Measurements from ENCODE around the gene ANXA9.

The ANXA9 gene

GRCh38 chr1:151003180-151003579, 21.1 kb downstream of the ANXA9 start:
- DNase-seq = no peak

DNA sequence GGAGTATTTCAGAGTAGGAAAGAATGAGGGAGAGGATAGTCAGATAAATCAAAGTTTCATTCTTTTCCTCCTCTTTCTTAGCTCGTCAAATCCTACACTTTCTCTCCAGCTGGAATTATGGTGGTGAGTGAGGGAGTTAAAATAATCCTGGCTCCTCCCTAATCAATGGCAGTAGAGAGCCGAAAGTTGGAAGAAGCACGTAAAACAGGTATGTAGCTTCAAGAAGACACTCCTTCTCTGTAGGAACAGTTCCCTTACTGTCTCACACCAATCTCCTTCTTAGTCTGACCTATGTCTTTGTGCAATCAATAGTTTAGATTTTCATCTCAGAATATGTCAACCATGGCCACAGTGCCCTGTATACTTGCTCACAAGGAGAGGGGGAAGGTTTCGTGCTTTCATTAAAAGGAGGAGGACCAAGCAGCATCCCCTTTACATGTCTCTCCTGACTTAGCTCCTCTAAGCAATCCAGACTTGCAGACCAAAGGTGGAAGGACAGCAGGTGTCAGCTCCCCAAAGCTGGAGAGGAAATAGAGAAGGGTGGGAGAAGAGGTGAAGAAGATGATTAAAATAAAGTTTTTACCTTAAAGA, 23.7 kb downstream of the ANXA9 start:
- DNase-seq = peak in 1 of 56 donors; percentile 29

DNA sequence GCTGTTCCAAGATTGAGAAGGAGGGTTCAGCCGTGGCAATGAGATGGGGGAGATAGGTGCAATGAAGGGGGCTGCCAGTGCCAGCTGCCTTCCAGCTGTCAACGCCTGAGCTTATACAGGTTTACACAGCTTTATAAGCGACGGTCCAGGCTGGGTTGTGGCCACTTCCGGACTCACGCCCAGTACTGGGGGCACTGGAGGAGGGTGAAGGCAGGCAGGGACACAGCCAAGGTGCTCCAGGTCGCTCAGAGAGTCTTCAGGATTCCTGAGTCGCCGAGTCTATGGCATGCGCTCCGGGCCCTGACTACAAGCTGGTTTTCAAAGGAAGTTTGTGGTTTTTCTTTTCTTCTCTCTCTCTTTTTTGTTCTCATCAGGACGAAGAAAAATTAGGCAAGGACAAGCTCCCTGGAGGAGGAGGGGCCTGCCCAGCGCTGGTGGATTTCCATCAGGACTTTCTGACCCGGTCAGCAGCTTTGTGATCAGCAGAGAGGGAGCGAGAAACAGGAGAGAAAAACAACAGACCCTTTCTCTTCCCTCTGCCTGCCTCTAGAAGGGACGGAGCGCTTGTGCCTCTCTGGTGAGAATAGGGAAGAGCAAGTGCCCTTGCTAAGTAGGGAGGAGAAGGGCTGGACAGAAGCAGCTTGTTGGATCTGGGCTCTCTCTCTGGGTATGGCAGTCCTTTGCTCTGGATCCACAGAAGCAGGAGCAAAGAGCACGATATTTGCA, 24.4 kb downstream of the ANXA9 start, which contains the start of gene MINDY1:
TSS of gene MINDY1 (minus strand) at position 576 of the 726 bp plus-strand sequence. CDS start 4,285 bp downstream, outside the sequence.
- DNase-seq = peak in 53 of 56 donors; percentile 17 to 91 (median 68)

- DNase-seq = no peak
Observed at GRCh38 chr1:151007853-151008243, 25.8 kb downstream of the ANXA9 start.

GRCh38 chr1:151008244-151009205, 26.4 kb downstream of the ANXA9 start, which contains the start of gene PRUNE1:
Gene PRUNE1, plus strand, starts transcription at chr1:151008449. Its CDS starts 184 bp downstream, at chr1:151008633.
- peak; percentile 46 to 97 (median 88) for DNase-seq

- no peak for DNase-seq
Observed at GRCh38 chr1:151009206-151009587, 27.1 kb downstream of the ANXA9 start.

DNA sequence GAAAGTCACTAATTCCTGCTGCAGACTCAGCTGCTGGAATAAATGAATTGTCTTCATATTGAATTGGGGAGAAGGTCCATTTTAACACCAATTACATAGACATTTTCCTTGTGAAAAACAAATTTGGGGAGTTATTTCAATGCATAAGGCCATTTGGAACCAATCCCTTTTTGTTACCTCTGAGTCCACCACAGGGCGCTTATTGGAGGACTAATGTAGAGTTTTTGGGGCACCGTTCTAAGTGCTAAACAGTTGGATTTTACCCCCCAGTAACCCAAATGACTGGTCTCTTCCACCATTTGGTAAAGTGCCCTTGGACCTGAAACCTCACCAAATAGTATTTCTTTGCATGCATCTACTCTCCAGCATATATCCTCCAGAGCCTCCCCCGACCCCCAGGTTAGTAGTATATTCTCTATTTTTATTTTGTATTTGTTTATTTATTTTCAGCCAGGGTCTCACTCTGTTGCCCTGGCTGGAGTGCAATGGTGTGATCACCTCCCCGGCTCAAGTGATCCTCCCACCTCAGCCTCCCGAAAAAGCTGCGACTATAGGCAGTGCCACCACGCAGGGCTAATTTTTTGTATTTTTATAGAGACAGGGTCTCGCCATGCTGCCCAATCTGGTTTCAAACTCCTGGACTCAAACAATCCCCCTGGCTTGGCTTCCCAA, 27.7 kb downstream of the ANXA9 start:
- DNase-seq = no peak

- no peak for DNase-seq
Observed at GRCh38 chr1:151010346-151010726, 28.2 kb downstream of the ANXA9 start.

- no peak for DNase-seq
Observed at GRCh38 chr1:151011154-151011850, 29.2 kb downstream of the ANXA9 start.

- DNase-seq = no peak
Observed at GRCh38 chr1:151012684-151013471, 30.8 kb downstream of the ANXA9 start.

DNA sequence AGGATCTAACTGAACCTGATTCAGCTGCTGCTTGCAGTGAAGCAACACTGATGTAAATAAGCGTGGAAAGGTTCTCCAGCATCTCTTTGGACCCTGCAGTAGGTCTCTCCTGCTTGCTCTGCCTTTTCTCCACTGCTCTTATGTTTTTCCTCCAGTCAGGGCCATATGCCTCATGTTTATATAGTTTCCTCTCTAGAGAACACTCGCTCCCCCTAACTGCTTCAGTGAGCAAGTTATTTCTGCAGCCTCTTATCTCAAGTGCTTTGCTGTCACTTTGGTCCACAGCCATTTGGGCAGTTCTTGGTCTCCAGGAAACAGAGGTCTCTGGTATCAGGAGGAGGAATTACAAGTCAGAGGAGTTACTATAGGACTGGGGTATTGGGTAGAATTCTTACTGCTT, 31.4 kb downstream of the ANXA9 start:
- no peak for DNase-seq

GRCh38 chr1:151024540-151025146, 42.6 kb downstream of the ANXA9 start:
- DNase-seq = peak in 54 of 56 donors; percentile 5 to 86 (median 56)

- no peak for DNase-seq
Observed at GRCh38 chr1:151026460-151026859, 44.4 kb downstream of the ANXA9 start.

DNA sequence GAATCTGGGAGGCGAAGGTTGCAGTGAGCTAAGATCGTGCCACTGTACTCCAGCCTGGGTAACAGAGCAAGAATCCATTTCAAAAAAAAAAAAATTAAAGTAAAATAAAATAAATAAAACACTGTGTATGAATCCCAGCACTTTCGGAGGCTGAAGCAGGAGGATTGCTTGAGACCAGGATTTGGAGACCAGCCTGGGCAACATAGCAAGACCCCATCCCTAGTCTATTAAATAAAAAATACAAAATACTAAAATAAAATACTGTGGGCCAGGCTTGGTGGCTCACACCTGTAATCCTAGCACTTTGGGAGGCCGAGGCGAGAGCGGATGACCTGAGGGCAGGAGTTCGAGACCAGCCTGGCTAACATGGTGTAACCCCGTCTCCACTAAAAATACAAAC, 50.1 kb downstream of the ANXA9 start:
- DNase-seq = no peak

DNA sequence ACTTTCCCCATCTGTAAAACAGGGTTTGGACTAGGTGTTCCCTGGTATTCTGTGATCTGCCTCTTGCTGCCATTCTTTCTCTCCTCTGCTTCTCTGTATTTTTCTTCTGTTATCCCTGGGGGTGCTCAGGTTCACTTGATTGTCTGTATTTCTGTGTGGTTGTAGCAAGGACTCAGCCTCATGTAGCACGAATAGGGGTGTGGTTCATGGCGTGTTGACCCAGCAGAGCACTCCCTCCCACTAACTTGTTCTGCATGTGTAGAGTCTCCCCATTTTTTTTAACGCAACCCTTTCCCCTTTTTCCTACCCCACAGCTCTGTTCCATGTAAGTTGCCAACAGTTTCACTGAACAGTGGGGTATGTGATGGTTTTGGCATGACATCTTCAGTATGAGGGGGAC, 53.1 kb downstream of the ANXA9 start:
- DNase-seq = no peak

DNA sequence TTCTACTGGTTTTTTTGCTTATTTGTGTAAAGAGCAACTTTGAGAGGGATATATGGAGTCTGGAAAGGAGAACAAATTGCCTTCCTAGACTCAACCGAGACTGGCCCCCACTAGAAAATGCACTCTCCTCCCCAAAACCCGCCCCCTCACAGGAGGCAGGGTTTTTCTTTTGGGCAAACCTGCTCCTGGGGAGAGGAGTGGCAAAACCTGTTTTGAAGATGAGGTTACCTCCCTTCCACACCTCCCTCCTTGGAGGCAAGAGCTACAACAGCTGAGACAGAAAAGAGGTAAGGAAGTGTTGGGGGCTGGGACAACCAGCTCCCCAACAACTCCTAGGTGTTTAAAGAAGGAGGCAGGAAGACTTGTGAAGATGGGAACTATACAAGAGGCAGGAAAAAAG, 54.3 kb downstream of the ANXA9 start, which contains the start of gene BNIPL:
TSS of gene BNIPL (plus strand) at position 231 of the 400 bp plus-strand sequence. CDS start at position 371, 140 bp downstream.
- no peak for DNase-seq

DNA sequence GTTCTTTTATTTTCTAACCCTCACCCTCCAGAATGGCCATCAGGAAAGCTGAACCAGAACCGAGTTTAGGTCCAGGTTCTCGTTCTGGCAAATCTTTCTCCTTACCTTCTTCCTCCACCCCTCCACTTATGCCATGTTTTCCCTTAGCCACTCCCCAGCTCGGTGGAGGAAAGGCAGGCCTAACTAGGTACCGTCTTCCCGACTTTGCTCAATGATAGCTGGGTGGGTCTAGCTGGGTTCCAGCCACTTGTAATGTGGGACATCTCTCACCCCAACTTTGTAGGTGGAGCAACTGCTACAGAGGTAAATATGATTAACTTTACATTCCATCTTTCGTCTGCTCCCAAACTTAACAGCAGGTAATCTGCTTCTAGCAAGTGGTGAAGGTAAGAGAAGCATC, 54.9 kb downstream of the ANXA9 start:
- DNase-seq = no peak

- DNase-seq = no peak
Observed at GRCh38 chr1:151039521-151039920, 57.4 kb downstream of the ANXA9 start.

- no peak for DNase-seq
Observed at GRCh38 chr1:151043163-151043562, 61.1 kb downstream of the ANXA9 start.
